Astrocyte (in vitro differentiated cells and primary cell): ENCODE results near the gene PRPF31.

Experiments used
- CTCF ChIP-seq: IDR thresholded peaks from 2 replicates; pipeline ENCODE4 v1.5.1; 2011; ENCODE audit warnings: low read depth, mild to moderate bottlenecking, inconsistent platforms, low read length, moderate library complexity; ENCODE audit not compliant: insufficient read depth
- EZH2 ChIP-seq: IDR thresholded peaks from 2 replicates; pipeline ENCODE4 v1.6.1; 2012; ENCODE audit warnings: mild to moderate bottlenecking, low read length, inconsistent platforms; ENCODE audit not compliant: insufficient read depth

GRCh38 chr19:54138489-54139256 lies 23.1 kb downstream of the PRPF31 start:
- TF ChIP-seq CTCF: no peak
- TF ChIP-seq EZH2: no peak
